HG03432 (cell line): ENCODE data around the gene ALAD.
"Not testable (repeated sequence)": the region's sequence is repeated elsewhere in the genome, so short reads cannot be mapped to it uniquely, and the experiment has no call there.

ENCODE experiments used
- ATAC-seq: cut with Tn5 transposase; IDR thresholded peaks from one replicate; pipeline ENCODE4 v1.9.1; 2021; ENCODE audit warnings: mild to moderate bottlenecking, moderate library complexity; ENCODE audit not compliant: unreplicated experiment

ALAD gene

DNA sequence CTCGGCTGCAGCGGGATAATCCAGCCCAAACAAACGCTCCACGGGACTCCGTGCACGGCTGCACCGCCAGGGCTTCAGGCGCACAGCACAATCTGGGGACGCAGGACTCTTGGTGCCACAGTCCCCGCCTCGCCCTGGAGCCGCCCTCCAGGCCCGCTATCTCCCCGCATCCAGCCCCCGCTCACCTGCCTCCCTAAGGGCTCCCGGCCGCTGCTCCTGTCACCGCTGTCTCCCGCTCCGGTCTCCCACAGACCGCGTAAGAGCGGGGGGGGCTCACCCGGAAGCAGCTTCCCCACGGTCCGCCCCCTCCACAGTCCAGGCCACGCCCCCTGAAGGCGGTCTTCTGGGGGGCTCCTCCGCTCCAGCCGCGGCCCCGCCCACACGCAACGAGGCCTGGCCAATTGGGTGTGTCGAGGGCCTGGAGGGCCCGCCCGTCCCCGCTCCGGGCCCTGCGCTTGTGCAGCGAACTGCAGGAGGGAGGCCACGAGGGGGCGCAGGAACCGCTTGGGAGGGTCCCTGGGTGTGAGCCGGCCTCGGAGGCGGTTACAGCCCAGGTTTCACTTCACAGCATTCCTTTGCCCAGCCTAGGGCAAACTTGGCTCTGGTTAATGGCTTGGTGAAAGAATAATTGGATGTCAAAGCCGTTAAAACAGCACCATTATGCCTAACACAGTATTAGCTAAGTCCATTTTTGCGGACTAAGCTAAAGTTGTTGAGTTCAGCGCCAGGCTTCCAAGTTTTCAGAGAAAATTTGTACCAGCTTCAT is at the start of gene ALAD:
Gene ALAD, minus strand, starts transcription at position 258 of the 766 bp plus-strand sequence. CDS start 7,725 bp downstream, outside the sequence.
- ATAC-seq: peak; percentile 98

DNA sequence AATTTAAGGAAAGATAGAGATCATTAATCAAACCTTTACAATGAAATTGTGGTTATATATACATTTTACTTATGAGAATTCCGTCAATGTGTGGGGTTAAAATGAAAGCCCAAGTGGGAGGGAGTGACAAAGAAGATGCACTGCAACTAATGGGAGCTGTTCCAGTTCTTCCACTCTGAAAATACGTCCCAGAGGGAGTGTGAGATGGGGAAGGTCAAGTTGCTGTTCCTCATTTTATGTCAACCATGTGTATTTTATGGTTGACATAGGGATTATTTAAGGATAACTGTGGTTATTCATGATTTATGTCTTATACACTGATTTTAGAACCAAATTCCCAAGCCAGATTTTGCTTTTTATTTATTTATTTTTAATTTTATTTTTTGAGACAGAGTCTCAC is 48.3 kb upstream of the ALAD start:
- no peak for ATAC-seq

DNA sequence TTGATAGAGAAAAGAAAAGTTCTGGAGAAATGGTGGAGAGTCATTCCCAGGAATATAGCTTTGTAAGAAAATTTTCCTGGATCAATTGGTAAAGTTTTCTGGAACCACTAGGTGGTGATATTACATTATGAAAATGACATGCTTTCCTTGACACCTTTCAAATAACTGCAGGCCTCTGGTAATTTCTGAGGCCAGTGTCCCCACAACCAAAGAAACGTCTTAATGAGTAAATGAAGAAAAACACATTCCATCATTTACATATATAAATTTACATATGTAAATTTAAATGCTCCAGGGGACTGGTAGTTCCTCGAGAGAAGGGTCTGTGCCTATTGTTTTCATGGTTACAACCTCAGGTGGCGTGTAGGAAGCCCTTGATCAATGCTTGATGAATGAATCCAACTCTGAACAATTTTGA is 45.2 kb upstream of the ALAD start:
- ATAC-seq: no peak

DNA sequence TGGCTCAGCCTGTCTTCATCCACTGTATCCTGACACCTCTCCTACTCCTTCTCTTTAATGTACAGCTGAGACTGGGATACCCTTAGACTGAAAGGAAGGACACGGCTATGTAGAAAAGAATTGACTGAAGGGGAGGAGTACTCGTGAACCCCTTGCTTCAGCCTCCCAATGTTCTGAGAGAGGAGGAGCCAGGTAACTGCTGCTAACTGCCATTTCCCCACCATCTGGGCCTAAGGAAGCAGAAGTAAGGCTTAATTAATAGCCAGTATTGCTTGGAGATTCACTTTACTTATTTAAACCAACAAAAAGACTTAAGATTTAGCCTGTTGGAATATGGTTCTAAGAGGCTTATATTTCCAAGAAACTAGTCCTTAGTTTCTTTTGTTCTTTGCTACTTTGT is 43.7 kb upstream of the ALAD start:
- no peak for ATAC-seq

DNA sequence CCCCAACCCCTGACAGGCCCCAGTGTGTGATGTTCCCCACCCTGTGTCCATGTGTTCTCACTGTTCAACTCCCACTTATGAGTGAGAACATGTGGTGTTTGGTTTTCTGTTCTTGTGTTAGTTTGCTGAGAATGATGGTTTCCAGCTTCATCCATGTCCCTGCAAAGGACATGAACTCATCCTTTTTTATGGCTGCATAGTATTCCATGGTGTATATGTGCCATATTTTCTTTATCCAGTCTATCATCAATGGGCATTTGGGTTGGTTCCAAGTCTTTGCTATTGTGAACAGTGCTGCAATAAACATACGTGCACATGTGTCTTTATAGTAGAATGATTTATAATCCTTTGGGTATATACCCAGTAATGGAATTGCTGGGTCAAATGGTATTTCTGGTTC is 36.6 kb upstream of the ALAD start:
- not testable (repeated sequence) for ATAC-seq

DNA sequence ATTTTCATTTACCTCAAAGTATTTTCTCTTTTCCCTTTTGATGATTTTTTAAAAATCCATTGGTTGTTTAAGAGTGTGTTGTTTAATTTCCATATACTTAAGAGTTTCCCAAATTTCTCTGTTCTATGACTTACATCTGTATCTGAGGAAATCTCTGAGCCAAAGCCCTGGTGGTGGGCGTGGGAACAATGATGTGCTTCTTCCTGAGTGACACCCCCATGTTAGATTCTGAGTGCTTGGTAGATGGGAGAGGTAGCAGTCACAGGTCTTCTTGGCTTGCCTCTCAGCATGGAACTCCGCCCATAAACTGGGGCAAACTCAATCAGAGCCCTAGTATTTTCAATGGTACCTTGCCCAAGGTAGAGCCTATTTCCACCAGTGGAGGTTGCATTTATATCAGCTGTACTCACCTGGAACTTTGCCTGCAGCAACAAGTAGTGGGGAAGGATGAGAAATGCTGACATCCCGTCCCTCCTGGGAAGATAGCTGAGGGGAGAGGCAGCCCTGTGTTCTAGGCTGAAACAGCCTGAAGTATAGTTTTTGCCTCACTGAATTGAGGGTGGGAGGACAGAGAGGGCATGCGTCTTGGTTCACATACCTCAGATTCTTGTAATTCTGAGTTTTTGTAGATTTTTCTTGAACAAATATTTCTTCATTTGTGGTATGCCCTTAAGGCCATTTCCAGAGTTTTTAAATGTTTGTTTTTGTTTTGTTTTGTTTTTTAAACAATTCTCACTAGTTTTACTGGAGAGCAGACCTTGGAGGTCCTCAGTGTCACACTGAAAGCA is 35.8 kb upstream of the ALAD start:
- ATAC-seq: no peak

DNA sequence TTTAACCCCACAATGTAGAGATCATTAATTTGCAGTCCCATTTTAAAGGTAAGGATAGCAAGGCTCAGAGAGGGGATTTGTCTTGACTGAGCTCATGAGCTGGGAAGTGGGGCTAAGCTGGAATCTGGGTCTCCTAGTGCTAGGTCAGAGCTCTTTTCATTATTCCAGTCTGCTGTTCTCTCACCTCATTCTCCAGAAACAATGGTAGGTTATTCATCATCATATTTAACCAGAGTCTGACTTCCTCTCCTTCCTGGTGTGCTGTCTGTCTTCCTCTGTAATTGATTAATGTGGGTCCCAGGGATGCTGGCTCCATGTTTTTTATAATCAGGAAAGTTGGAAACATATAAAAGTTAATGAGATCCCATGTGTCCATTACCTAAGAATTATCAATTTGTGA is 30.1 kb upstream of the ALAD start:
- ATAC-seq: no peak

DNA sequence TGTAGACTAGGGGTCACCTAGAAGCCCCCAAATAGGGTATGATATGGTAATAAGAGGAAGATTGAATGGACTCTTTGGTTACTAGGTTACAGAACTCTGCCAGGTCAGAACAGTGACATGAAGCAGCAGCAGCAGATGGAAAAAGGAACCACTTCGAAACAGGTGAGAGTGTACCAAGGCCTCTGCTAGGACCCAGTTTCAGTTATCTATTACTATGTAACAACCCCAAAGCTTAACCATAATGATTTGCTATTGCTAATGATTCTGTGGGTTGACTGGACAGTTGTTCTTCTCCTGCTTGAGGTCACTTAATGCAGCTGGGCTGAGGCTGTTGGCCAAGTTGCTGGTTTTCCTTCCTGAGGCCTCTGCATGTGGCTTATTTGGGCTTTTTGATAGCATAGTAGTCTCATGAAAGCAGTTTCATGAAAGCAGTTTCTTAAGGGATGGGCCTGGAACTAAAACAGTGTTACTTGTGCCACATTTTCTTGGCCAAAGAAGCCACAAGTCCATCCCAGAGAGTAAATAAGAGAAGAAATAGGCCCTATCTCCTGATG is 27.1 kb upstream of the ALAD start:
- ATAC-seq: no peak

DNA sequence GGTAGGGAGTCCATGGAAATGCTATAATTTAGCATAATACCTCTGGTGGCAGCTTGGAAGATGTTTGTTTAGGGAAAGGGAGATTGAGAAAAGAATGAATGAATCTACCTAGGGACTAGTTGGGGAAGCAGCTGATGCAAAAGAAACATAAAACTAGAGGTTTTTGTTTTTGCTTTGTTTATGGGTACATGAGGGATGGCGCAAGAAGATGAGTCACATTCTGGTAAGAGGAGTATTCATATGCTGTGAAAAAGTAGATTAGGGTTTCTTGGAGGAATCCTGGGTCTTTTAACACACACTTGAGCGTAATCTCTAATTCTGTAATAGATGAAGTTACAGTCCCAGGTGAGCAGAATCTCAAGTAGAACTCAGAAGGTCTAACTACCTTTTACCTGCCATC is 26.5 kb upstream of the ALAD start:
- no peak for ATAC-seq

DNA sequence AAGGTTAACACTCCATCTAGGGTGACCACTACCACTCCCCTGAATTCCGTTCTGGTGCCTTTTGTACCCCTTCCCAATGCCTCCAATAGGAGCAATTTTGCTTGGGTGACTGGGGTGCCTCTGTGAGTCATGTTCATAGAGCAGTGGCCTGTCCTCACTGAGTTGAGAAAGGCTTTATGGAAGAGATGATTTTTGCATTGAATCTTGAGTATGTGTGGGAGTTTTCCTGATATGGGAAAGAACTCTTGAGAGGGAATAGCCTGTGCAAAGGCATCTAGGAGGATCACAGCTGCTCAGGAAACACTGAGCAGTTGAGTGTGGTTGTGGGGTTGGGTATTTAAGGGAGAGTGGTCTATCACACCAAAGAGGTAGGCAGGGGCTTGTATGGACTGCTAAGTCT is 25.6 kb upstream of the ALAD start:
- no peak for ATAC-seq

DNA sequence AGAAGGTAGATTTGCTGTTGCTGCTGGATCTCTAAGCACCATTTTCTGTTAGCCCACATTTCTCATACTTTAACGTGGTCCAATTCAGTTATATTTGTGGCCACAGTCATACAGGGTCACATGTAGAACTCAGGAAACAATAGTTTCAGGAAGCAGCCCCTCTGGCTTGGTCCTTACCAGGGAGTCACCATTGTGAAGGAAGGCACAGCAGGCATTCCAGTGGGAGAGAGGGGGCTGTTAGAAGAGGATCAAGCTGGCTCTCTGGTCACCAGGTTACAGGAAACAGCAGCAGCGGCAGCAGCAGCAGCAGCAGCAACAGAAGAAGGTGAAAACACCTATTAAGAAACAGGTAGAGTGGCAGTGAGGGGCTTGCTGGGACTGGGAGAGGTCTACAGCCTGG is 24.0 kb upstream of the ALAD start:
- ATAC-seq: no peak

DNA sequence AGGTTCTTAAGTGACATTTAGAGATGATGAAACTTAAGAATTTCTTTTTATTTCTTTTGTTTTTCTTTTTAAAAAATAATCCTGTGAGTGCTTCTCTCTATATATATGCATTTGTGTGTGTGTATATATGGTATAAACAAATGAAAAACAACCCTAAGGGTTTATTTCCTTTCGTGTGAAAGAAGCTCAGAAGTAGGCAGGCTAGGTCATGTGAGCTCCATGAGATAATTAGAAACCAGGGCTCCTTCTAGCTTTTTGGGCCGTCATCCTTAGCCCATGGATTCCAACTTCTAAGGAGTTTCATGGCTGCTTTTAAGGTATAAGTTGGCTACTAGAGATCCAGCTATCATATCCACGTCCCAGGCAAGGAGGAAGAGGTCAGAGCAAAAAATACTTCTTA is 20.6 kb upstream of the ALAD start:
- ATAC-seq: no peak

DNA sequence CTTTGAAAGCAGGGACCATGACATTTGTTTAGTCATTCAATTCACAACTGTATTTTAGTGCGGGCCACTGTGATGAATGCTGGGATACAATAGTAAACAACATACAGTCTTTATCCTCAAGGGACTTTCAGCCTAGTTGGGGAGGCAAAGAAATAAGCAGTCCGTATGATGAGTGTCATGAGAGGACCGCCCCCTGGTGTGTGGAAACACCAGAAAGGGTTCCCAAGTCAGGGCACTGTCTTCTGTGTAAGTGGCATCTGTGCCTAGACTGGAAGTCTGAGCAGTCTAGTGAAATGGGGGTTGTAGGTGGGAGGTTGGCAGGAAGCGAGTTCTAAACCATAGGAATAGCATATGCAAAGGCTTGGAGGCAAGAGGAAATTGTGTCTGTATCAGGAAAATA is 16.3 kb upstream of the ALAD start:
- no peak for ATAC-seq

DNA sequence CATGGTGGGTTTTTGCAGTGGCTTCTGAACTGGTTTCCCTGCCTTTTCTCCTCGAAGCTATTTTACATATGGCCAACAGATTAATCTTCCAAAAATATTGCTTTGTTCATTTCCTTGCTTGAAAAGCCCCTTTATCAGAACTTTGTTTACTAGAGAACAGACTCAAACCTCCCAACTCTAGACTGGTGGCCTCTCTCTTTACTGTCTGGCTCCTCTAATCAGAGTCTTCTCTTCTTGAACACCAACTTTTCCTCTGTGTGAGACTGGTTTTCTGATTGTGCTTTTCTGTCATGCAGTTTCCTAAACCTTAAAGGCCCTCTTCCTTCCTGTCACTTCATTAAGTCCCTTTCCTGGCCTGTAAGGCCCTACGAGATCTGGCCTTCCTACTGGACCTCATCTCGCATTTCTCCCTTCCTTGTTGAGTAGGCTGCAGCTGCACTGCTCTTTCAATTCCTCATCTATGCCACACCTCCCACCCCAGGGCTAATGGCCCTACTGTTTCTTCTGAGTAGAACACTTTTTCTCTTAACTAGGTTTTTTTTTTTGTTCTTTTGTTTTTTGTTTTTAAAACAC is 15.2 kb upstream of the ALAD start:
- peak; percentile 98 for ATAC-seq

DNA sequence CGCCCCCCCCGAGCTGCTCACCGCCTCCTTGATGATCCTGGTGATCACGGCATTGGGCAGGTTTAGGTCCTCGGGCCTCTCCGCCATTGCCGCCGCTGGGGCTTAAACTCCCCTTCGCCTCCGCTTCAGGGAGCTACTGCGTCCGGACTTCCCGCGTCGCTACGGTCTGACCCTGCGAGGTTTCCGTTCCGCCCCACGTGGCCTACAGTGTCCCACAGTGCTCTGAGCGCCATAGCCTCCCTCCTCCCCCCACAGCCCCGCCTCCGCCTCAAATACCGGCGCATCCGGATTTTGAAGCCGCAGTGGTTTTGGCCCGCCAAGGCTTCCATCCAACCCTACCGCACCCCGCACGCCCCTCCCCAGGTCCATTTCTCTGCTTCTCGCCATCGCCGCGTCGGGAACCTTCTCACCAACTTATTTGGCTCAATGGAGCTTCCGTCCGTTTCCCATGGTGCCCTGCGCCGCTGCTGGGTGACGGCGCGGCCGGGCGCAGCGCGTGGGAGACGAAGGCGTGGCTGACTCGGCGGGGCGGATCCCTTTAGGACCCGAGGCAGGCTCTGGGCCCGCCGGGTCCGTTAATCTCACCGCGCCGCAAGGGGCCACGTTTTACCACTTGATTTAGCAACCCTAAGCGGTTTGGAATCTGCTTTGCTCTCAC is 9.3 kb upstream of the ALAD start, which contains the start of the genes C9orf43 and POLE3:
Gene C9orf43, plus strand, starts transcription at position 541 of the 658 bp plus-strand sequence. CDS start 2,747 bp downstream, outside the sequence.
Gene POLE3, minus strand, starts transcription at position 469 of the 658 bp plus-strand sequence. Its CDS starts 382 bp downstream, at position 87.
- peak; percentile 93 for ATAC-seq

DNA sequence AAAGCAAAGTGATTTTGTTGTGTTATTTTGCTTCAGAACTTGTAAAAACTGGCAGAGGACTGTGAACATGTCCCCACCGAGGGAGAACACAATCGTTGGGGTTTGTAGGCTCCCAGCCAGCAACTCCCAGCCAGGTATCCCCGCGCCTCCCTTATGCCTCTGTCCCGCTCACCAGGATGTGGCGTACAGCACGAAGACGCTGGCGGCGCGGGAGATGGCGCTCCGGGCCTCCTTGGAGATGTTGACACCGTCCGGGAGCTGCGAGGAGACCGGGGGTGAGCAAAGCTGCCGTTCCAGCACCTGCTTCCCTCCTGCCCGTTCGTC is 8.8 kb upstream of the ALAD start:
- peak; percentile 18 for ATAC-seq

DNA sequence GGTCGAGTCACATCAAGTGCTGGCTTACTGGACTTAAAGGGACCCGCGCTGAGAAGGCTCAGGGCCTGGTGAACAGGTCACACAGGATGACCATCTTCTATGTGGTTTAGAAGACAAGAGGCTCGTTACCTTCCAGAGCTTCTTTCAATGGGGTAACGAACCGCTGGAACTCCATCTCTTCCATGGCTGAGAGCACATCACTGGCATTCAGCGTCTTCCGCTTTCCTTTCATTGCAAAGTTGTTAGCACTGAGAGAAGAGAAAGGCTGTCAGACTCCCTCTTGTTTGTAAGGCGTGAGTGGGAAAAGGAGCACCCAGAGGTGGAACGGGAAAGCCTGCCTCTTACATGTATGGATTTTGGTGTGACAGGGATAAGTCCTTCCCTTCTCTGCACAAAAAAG is 8.4 kb upstream of the ALAD start:
- no peak for ATAC-seq

DNA sequence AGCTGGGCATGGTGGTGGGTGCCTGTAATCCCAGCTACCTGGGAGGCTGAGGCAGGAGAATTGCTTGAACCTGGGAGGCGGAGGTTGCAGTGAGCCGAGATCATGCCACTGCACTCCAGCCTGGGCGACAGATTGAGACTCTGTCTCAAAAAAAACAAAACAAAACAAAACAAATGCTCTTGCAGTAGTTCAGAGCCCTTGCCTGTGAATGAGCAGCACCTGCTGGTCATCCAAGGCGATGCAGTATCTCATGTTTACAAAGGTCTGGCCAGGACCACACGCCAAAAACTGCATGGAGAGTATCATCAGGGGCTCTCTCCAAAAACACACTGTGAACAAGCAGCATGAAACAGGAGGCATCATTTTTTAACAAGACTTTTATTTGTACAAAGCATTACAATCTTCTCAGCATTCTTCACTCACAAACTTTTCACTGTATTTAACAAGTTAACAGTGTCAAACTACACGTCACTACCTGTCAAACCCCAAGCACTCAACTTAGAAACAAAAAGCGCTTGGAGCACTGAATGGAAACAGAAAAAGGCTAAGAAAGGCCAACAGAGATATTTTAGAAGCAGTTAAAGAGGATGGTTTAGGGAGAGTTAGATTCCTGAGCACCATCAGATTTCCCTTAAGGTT is 5.9 kb upstream of the ALAD start:
- peak; percentile 23 for ATAC-seq

DNA sequence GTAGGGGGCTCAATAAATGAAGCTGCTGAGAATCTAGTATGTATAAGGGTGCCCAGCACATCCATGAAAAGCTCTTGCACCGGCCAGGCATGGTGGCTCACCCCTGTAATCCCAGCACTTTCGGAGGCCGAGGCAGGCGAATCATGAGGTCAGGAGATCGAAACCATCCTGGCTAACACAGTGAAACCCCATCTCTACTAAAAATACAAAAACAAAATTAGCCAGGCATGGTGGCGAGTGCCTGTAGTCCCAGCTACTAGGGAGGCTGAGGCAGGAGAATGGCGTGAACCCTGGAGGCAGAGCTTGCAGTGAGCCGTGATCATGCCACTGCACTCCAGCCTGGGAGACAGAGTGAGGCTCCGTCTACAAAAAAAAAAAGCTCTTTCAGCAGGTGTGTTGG is 5.3 kb upstream of the ALAD start:
- ATAC-seq: not testable (repeated sequence)

DNA sequence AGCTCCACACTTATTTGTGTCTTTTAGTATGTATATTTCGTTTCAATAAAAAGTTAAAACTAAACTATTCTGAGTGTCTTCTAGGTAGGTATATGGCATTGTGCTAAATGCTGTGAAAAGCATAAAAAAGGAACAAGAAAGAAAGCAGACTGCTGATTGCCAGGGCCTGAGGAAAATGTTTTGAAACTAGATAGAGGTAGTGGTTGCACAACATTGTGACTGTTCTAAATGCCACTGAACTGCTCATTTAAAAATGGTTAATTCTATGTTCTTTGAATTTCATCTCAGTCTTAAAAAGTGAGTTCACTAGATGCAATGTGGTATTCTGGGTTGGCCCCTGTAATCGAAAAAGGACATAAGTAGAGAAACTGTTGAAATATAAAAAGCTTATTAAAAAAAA is 2.6 kb upstream of the ALAD start:
- no peak for ATAC-seq
